ENCODE data around the gene DOCK11. TPM values are rescaled to one million over a fixed set of nuclear protein-coding genes. Genes with fewer than 3 reads are reported as not detected.
"Not testable (repeated sequence)": the region's sequence is repeated elsewhere in the genome, so short reads cannot be mapped to it uniquely, and the experiment has no call there.

The DOCK11 gene
- total RNA-seq, 1 donor from 2014 or later = 5.8 TPM

GRCh38 chrX:118468122-118468521, 27.5 kb upstream of the DOCK11 start:
- Mint-ChIP-seq H3K4me3 (ENCODE audit: low read depth) (no peak overlapping the region), H3K9me3 (ENCODE audit: low read depth) (peaks cover 10% of the 10 kb centered on the region), H3K27me3 (no peaks in the 10 kb centered on the region), H3K4me1 (ENCODE audit: low read depth) (no peaks in the 10 kb centered on the region), H3K27ac (no peak overlapping the region), H3K36me3 (ENCODE audit: insufficient read depth) (no peaks in the 10 kb centered on the region)
- no peak for TF ChIP-seq CTCF (IDR thresholded peaks at IDR 0.05; ENCODE audit: unreplicated experiment)
- no peak for DNase-seq (ENCODE audit: low spot score, unreplicated experiment)

DNA sequence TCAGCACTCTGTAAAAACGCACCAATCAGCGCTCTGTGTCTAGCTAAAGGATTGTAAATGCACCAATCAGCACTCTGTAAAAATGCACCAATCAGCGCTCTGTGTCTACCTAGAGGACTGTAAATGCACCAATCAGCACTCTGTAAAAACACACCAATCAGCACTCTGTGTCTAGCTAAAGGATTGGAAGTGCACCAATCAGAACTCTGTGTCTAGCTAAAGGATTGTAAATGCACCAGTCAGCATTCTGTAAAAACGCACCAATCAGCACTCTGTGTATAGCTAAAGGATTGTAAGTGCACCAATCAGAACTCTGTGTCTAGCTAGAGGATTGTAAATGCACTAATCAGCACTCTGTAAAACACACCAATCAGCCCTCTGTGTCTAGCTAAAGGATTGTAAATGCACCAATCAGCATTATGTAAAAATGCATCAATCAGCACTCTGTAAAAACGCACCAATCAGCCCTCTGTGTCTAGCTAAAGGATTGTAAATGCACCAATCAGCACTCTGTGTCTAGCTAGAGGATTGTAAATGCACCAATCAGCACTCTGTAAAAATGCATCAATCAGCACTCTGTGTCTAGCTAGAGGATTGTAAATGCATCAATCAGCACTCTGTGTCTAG, 24.8 kb upstream of the DOCK11 start:
- not testable (repeated sequence) for H3K4me3 Mint-ChIP-seq (ENCODE audit: low read depth); DNase-seq (ENCODE audit: low spot score, unreplicated experiment); H3K27me3 Mint-ChIP-seq; H3K27ac Mint-ChIP-seq; H3K4me1 Mint-ChIP-seq (ENCODE audit: low read depth); H3K36me3 Mint-ChIP-seq (ENCODE audit: insufficient read depth)
- peaks cover 13% of the 10 kb centered on the region for H3K9me3 Mint-ChIP-seq (ENCODE audit: low read depth)

DNA sequence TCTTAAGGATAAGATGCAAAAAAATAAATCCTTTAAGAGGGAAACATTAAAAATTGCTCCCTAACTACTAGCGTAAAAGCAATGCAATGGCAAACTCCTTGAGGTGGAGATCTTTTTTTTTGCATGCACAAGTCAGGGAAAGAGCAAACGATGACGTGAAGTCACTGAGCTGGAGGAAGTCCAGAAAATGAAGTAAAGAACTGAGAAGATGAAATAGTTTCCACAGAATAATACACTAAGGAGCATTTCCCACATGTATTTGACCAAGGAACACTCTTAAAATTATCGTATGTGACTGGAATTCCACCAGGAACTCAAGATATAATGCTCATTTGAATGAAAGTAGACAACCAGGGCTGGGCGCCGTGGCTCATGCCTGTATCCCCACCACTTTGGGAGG, 21.0 kb upstream of the DOCK11 start:
- no peak overlapping the region for H3K4me3 Mint-ChIP-seq (ENCODE audit: low read depth)
- no peaks in the 10 kb centered on the region for H3K4me1 Mint-ChIP-seq (ENCODE audit: low read depth)
- DNase-seq (ENCODE audit: low spot score, unreplicated experiment) = no peak
- no peaks in the 10 kb centered on the region for H3K27me3 Mint-ChIP-seq
- TF ChIP-seq CTCF (IDR thresholded peaks at IDR 0.05; ENCODE audit: unreplicated experiment) = no peak
- H3K27ac Mint-ChIP-seq = no peak overlapping the region
- H3K9me3 Mint-ChIP-seq (ENCODE audit: low read depth) = peaks cover 13% of the 10 kb centered on the region
- no peaks in the 10 kb centered on the region for H3K36me3 Mint-ChIP-seq (ENCODE audit: insufficient read depth)

- H3K4me3 Mint-ChIP-seq (ENCODE audit: low read depth) = no peak overlapping the region
- no peaks in the 10 kb centered on the region for H3K36me3 Mint-ChIP-seq (ENCODE audit: insufficient read depth)
- TF ChIP-seq CTCF (IDR thresholded peaks at IDR 0.05; ENCODE audit: unreplicated experiment) = no peak
- H3K4me1 Mint-ChIP-seq (ENCODE audit: low read depth) = no peaks in the 10 kb centered on the region
- H3K27me3 Mint-ChIP-seq = no peaks in the 10 kb centered on the region
- H3K9me3 Mint-ChIP-seq (ENCODE audit: low read depth) = peaks cover 10% of the 10 kb centered on the region
- H3K27ac Mint-ChIP-seq = no peak overlapping the region
- no peak for DNase-seq (ENCODE audit: low spot score, unreplicated experiment)
These were observed 19.7 kb upstream of the DOCK11 start for GRCh38 chrX:118475903-118476302.

DNA sequence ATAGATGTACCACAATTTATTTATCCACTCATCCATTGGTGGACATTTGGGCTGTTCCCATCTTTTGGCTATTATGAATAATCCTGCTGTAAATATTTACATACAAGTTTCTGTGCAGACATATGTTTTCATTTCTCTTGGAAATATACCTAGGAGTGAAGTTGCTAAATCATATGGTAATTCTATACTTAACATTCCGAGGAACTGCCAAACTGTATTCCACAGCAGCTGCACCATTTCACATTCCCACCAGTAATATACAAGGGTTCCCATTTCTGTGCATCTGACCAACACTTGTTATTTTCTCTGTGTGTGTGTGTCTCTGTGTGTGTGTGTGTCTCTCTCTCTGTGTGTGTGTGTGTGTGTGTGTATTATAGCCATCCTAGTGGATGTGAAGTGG, 15.4 kb upstream of the DOCK11 start:
- no peak for TF ChIP-seq CTCF (IDR thresholded peaks at IDR 0.05; ENCODE audit: unreplicated experiment)
- Mint-ChIP-seq H3K9me3 (ENCODE audit: low read depth) (peaks cover 5% of the 10 kb centered on the region), H3K4me3 (ENCODE audit: low read depth) (no peak overlapping the region), H3K36me3 (ENCODE audit: insufficient read depth) (no peaks in the 10 kb centered on the region), H3K4me1 (ENCODE audit: low read depth) (no peaks in the 10 kb centered on the region), H3K27me3 (no peaks in the 10 kb centered on the region), H3K27ac (no peak overlapping the region)
- no peak for DNase-seq (ENCODE audit: low spot score, unreplicated experiment)

- not testable (repeated sequence) for H3K4me1 Mint-ChIP-seq (ENCODE audit: low read depth); H3K27ac Mint-ChIP-seq; H3K36me3 Mint-ChIP-seq (ENCODE audit: insufficient read depth); H3K9me3 Mint-ChIP-seq (ENCODE audit: low read depth); H3K27me3 Mint-ChIP-seq; H3K4me3 Mint-ChIP-seq (ENCODE audit: low read depth); DNase-seq (ENCODE audit: low spot score, unreplicated experiment)
These were observed 13.2 kb upstream of the DOCK11 start for GRCh38 chrX:118482384-118482783.

Measured in progenitor cell of endocrine pancreas (in vitro differentiated cells).